Mucosa of rectum (tissue), 2 donors: ENCODE data around the gene TTC3.
A peak's percentile ranks its signal among the peaks of the same experiment; 100 is the strongest.

Experiments
- H3K27ac ChIP-seq, 2 donors: one replicate each; pipeline ENCODE4 v1.7.0; 2013; ENCODE audit warnings: inconsistent platforms in 2 of 2, low read depth in 2 of 2, low read length in 2 of 2
- H3K27me3 ChIP-seq, 2 donors: one replicate each; pipeline ENCODE4 v1.7.0; 2013; ENCODE audit warnings: low read length in 2 of 2; ENCODE audit not compliant: control insufficient read depth in 2 of 2, insufficient read depth in 2 of 2
- H3K36me3 ChIP-seq, 2 donors: one replicate each; pipeline ENCODE4 v1.7.0; 2013; ENCODE audit warnings: low read length in 2 of 2; ENCODE audit not compliant: control insufficient read depth in 2 of 2, insufficient read depth in 2 of 2
- H3K4me1 ChIP-seq, 2 donors: one replicate each; pipeline ENCODE4 v1.7.0; 2013; ENCODE audit warnings: low read length in 2 of 2, mild to moderate bottlenecking in 1 of 2; ENCODE audit not compliant: control insufficient read depth in 2 of 2, insufficient read depth in 2 of 2
- H3K4me3 ChIP-seq, 2 donors: one replicate each; pipeline ENCODE4 v1.7.0; 2013; ENCODE audit warnings: low read length in 2 of 2
- H3K9ac ChIP-seq, 2 donors: one replicate each; pipeline ENCODE4 v1.7.0; 2013; ENCODE audit warnings: low read length in 2 of 2, low read depth in 1 of 2, mild to moderate bottlenecking in 1 of 2
- H3K9me3 ChIP-seq, 2 donors: one replicate each; pipeline ENCODE4 v1.7.0; 2013; ENCODE audit warnings: low read length in 2 of 2; ENCODE audit not compliant: control insufficient read depth in 2 of 2
- donor health status: healthy.
- donor health status: Normal muscosa, but diverticular disease.

Gene TTC3

DNA sequence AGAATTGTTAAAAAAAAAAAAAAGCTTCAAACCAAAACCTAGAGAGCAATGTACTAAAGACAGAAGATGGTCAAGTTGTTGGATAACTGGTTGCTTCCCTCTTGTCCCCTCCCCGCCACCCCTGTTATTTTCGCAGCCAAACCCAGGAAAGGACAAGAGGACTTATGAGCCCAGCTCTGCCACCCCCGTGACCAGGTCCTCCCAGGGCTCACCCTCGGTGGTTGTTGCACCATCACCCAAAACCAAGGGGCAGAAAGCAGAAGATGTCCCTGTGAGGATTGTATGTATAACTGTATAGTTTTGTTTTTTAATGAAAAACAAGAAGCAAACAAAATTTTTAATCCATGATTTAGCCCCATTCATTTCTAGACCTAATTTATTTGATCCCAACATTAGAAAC, 124.7 kb downstream of the TTC3 start:
- Histone ChIP-seq H3K36me3 (peaks cover 66 to 72% of the 10 kb centered on the region in 2 donors), H3K4me1 (peaks cover 0 to 5% of the 10 kb centered on the region in 2 donors), H3K27me3 (no peaks in the 10 kb centered on the region), H3K9me3 (no peaks in the 10 kb centered on the region), H3K9ac (no peak overlapping the region), H3K27ac (no peak overlapping the region), H3K4me3 (no peak overlapping the region)

DNA sequence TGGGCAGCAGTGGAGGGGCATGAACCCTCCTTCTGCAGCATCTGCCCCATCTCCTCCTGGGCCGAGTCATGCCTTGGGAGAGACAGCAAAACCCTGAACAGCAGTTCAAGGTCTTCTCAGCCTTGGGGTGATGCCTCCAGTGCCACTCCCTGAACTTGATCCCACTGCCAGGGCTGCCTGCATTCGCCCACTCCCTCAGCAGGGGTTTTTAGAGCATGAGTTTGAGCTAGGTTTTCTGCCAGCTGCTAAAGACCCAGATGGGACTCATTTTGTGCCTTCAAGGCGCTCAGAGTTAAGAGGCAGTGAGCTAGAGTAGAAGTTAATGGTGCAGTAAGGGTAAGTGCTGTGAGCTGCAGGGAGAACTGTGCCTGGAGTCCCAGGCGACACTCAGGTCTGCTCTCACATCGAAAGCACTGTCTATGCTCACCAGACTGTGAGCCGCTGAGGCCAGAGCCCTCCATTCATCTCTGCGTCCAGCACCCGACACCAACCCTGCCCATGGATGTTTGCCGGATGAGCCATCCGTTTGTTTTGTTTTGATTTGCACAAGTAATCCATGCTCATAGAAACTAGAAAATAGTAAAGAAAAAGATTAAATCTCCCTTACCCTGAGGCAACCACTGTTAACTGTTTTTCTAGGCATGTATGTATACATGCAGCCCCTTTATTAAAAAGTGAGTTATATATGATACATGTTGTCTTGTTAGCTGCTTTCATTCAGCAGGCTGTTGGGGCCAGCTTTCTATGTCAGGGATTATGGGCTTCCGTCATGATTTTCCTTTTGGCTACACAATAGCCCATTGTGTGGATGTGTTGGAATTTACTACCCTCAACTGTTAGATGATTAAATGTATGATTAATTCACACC, 126.2 kb downstream of the TTC3 start:
- Histone ChIP-seq H3K27ac (peak overlapping the region in 1 of 2 donors; percentile 21), H3K4me1 (peaks cover 0 to 5% of the 10 kb centered on the region in 2 donors), H3K4me3 (no peak overlapping the region), H3K36me3 (peaks cover 58 to 62% of the 10 kb centered on the region in 2 donors), H3K9ac (no peak overlapping the region), H3K27me3 (no peaks in the 10 kb centered on the region), H3K9me3 (no peaks in the 10 kb centered on the region)

DNA sequence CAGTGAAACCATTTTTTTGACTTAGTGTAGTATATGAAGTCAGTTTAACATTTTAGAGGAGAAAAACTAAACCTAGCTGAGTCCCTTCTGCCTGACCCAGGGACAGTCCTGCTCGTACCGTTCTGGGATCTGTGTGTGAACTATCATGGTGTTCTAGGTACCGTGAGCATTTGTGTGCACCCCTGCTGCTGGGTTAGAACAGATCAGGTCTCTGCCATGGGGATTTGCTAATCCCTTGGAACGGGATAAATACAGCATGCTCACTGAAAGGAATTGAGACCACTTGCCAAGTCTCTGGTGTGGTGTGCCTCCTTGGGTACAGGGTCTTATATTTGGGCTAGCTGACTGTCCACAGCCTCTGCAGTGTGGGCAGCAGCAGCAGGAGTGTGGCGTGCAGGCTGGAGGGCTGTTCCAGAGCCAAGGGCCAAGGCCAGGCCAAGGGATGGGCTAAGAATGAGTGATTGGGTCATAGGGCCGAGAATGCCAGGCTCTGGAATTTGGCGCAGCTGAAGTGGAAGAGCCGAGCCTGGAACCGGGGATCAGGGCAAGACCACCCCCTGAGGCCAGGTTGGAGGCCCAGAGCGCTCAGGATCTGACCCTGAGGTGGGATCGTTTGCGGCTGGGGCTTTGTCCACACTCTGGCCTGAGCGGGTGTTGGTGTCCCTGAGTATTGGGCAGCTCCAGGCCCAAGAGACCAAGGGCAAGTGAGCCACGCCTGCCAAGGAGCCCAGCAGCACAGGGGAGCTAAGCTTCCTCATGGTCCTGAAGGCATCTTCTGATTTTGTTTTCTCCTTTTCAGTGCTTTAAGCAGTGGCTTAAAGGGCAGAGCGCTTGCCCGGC, 127.8 kb downstream of the TTC3 start:
- H3K4me3 ChIP-seq, result no peak overlapping the region
- H3K27ac ChIP-seq, result no peak overlapping the region
- no peaks in the 10 kb centered on the region for H3K27me3 ChIP-seq
- H3K9ac ChIP-seq, result no peak overlapping the region
- H3K4me1 ChIP-seq, result peaks cover 0 to 5% of the 10 kb centered on the region in 2 donors
- no peaks in the 10 kb centered on the region for H3K9me3 ChIP-seq
- peaks cover 44 to 47% of the 10 kb centered on the region in 2 donors for H3K36me3 ChIP-seq

DNA sequence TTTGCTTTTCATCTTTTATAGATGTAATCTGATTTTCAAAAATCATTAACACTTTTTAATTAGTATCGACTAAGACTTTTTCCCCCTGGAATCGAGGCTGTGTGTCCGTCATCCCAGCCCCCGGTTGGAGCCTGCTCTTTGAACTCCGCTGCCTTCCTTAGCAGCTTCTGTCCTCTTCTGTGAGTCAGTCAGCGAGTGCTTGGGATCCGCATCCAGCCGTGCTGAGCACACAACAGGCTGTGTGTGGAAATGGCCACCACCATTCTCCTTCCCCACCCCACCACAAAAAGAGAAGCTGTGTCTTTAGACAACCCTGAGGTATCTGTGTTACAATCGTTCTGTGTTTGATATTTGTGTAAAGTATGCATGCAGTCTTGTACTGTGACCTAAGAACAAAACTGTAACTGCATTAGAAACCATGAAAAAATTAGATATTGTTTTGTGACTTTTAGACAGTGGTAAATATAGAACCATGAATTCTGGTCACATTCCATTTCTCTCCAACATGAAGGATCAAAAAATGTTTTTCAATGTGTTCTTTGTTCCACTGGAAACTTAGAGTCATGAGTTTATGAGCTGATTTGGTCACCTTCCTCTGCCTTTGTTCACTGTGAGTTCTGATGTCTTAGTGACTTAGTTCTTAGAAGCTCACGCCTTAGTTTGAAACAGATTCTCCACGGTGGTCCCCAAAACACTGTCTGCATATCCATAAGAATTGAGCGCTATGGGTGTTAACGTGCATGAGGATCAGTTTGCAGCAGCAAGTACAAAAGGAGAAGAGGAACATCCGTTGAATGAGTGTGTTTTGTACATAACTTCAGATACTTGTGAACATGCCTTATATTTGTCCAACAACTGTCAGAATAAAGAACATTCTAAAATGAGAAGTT, 129.4 kb downstream of the TTC3 start:
- H3K36me3 ChIP-seq, result peaks cover 41 to 43% of the 10 kb centered on the region in 2 donors
- H3K4me1 ChIP-seq, result peaks cover 0 to 5% of the 10 kb centered on the region in 2 donors
- no peaks in the 10 kb centered on the region for H3K9me3 ChIP-seq
- no peak overlapping the region for H3K4me3 ChIP-seq
- H3K9ac ChIP-seq, result no peak overlapping the region
- H3K27ac ChIP-seq, result no peak overlapping the region
- H3K27me3 ChIP-seq, result no peaks in the 10 kb centered on the region

DNA sequence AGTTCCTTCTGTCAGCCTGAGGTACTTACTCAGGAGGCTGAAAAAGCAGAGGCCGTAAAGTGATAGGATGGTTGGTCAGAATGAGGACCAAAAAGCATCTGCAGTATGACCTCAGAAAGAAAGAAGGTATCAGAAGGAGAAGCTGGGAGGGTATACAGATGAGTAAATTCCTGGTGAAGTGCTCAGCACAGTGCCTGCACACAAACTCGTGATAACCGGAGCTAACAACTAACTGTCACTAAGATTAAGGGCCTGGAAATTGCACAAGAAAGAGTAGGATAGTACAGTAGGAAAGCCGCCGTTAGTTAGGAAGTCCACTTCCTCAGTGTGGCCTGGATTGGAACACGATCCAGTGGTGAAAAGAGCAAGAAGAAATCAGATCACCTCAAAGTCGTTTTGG, 131.5 kb downstream of the TTC3 start:
- H3K9me3 ChIP-seq, result no peaks in the 10 kb centered on the region
- H3K27me3 ChIP-seq, result no peaks in the 10 kb centered on the region
- peaks cover 0 to 5% of the 10 kb centered on the region in 2 donors for H3K4me1 ChIP-seq
- H3K4me3 ChIP-seq, result no peak overlapping the region
- H3K9ac ChIP-seq, result no peak overlapping the region
- no peak overlapping the region for H3K27ac ChIP-seq
- H3K36me3 ChIP-seq, result peaks cover 29 to 31% of the 10 kb centered on the region in 2 donors

DNA sequence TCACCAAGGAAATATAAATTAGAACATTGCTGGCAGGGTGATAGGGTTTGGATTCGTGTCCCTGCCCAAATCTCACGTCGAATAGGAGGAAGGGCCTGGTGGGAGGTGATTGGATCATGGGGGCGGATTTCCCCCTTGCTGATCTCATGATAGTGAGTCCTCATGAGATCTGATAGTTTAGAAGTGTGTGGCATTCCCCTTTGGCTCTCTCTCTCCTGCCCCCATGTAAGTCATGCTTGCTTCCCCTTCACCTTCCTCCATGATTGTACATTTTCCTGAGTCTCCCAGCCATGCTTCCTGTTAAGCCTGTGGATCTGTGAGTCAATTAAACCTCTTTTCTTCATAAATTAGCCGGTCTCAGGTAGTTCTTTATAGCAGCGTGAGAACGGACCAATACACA, 133.4 kb downstream of the TTC3 start:
- Histone ChIP-seq H3K27me3 (no peaks in the 10 kb centered on the region), H3K27ac (no peak overlapping the region), H3K9ac (no peak overlapping the region), H3K9me3 (no peaks in the 10 kb centered on the region), H3K4me3 (no peak overlapping the region), H3K36me3 (peaks cover 13 to 14% of the 10 kb centered on the region in 2 donors), H3K4me1 (peaks cover 0 to 5% of the 10 kb centered on the region in 2 donors)

DNA sequence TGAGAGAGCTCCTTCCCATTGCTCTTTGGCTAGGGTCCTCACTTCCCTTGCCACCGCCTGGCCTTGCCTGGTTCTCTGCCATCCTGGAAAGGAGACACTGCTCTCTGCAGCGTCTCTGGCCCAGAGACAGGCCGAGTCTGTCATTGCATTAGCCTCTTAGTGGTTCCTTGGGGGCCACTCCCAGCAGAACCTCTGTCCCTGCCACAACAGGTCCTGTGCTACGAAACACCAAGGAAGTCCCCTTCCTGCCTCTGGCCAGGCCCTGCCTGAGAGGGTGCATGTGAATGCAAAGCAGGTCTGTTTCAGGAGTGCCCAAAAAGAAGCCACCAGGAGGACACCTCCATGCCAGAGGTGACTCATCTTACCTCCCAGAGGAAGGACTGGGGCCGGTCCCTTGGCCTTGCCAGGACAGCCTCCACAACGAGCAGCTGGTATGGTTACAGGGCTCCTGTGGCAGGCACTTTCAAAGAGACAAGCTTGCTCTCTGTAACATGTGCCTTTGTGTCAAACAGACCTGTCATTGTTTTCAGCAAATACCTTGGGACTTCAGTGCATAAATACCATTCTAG, 134.5 kb downstream of the TTC3 start:
- no peak overlapping the region for H3K9ac ChIP-seq

DNA sequence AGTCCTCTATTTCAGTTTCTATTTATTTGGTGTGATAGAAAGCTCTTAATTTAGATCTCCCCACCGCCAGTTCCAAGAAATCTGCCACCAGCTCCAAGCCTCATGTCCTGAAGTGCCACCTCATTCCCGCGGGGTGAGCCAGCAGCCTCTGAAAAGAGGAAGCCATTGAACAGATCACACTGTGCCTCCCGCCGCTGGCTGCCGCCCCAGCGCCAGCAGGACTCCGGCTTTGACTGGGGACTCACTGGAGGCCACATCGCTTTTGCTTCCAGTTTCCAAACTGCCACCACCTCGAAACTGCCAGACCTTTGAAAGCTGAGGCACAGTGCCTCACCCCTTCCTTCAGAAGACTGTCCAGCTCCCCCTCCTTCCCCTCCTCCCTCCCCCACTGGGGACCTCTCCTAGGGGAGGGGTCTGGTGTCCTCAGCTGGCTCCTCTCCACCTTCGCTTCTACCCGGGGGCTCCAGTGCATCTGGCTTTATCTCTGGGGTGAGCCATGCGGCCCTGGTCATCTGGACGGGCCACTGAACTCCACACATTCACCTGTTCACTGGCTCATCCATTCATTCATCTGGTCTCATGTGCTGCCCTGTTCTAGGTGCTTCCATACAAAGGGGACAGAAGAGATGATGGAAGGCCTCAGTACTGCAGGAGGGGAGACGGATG, 135.1 kb downstream of the TTC3 start:
- peak overlapping the region in 1 of 2 donors; percentile 48 for H3K4me3 ChIP-seq
- peaks cover 0 to under 1% of the 10 kb centered on the region in 2 donors for H3K36me3 ChIP-seq
- H3K4me1 ChIP-seq, result peaks cover 0 to 5% of the 10 kb centered on the region in 2 donors
- H3K9me3 ChIP-seq, result no peaks in the 10 kb centered on the region
- no peak overlapping the region for H3K9ac ChIP-seq
- peak overlapping the region in 1 of 2 donors; percentile 23 for H3K27ac ChIP-seq
- no peaks in the 10 kb centered on the region for H3K27me3 ChIP-seq

More for the DNA sequence above, 134.5 kb downstream of the TTC3 start:
- H3K9me3 ChIP-seq, result no peaks in the 10 kb centered on the region
- peaks cover 6 to 8% of the 10 kb centered on the region in 2 donors for H3K36me3 ChIP-seq
- no peaks in the 10 kb centered on the region for H3K27me3 ChIP-seq
- H3K4me3 ChIP-seq, result no peak overlapping the region
- no peak overlapping the region for H3K27ac ChIP-seq
- H3K4me1 ChIP-seq, result peaks cover 0 to 5% of the 10 kb centered on the region in 2 donors

DNA sequence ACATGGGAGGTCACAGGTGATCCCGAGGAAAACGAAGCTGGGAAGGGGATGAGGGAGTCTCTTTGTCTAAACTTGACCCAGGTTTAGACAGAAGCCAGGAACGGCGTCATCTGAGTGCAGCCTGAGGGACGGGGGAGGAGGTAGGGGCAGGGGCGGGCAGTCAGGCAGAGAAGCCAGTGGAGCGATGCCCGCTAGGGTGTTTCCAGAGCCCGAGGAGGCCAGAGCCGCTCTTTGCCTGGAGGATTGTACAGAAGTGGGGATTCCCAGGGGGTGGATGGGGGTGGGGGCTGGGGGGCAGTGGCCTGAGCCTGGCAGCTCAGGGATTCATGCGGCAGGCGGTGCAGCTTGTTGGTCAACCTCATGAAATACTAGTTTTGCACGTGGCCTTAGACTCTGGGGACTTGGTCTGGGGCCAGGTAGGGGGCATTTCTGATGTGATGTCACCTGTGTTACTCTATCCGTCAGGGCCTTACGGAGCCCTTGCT, 135.7 kb downstream of the TTC3 start:
- no peak overlapping the region for H3K9ac ChIP-seq
- H3K27ac ChIP-seq, result no peak overlapping the region
- no peaks in the 10 kb centered on the region for H3K9me3 ChIP-seq
- H3K36me3 ChIP-seq, result no peaks in the 10 kb centered on the region
- no peaks in the 10 kb centered on the region for H3K27me3 ChIP-seq
- no peak overlapping the region for H3K4me3 ChIP-seq
- H3K4me1 ChIP-seq, result peaks cover 0 to 5% of the 10 kb centered on the region in 2 donors
